Endometrium (tissue), 2 donors: ENCODE results near the gene TMEM63B.
"Not testable (repeated sequence)": the region's sequence is repeated elsewhere in the genome, so short reads cannot be mapped to it uniquely, and the experiment has no call there.

Source experiments
- FAIRE-seq: peaks from 2 replicates; lab custom pipeline; 2012; peaks lifted over from hg19 to GRCh38; lab: Jason Lieb, UNC
- donor health status: control.
- donor health status: control.

Gene TMEM63B

DNA sequence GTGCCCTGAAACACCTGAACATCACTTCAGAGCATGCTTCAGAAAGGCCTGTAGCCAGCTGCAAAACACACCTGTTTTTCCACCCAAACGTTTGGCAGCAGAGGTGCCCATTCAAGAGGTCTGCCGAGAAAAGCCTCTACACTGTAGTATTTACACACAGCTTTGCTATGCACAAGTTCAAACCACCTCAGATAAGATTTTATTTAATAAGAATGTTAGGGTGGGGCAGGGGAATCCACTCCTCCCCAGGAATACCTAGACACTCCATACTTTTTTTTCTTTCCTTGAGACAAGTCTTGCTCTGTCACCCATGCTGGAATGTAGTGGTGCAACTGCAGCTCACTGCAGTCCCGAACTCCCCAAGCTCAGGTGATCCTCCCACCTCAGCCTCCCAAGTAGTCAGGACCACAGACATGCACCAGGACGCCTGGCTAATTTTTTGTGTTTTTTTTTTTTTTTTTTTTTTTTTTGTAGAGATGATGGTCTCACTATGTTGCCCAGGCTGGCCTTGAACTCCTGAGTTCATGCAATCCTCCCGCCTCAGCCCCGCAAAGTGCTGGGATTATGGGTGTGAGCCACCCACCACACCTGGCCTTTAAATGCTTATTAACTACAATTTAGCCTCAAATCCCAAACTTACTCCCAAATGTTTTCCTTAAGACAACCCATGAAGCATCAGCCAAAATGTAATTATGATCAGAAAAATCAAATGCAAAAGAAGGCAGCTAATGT is 9.8 kb upstream of the TMEM63B start:
- no peak for FAIRE-seq

DNA sequence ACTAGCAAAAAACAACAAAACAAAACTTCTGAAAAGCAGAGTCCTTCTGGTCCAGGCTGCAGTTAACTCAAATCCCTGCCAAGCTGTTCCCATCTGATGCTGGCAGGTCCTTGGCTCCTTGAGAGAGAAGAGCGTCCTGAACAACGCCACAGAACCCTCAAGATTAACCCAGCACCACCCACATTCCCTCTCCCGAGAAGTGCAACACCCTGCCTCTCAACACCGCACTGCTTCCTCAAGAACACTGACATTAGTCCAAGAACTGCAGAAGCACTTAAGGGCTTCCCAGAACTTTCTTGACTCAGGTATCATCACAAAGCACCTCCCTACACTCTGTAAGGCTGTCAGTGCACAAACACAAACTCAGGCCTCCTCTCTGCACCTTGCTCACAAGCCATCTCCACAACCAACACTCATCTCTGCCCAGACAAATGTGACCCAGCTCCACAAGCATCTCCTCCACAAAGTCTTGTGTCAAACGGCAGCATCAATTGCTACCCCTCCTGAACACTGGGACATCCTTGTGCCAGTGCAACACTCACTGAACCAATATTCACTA is 7.6 kb upstream of the TMEM63B start:
- no peak for FAIRE-seq

DNA sequence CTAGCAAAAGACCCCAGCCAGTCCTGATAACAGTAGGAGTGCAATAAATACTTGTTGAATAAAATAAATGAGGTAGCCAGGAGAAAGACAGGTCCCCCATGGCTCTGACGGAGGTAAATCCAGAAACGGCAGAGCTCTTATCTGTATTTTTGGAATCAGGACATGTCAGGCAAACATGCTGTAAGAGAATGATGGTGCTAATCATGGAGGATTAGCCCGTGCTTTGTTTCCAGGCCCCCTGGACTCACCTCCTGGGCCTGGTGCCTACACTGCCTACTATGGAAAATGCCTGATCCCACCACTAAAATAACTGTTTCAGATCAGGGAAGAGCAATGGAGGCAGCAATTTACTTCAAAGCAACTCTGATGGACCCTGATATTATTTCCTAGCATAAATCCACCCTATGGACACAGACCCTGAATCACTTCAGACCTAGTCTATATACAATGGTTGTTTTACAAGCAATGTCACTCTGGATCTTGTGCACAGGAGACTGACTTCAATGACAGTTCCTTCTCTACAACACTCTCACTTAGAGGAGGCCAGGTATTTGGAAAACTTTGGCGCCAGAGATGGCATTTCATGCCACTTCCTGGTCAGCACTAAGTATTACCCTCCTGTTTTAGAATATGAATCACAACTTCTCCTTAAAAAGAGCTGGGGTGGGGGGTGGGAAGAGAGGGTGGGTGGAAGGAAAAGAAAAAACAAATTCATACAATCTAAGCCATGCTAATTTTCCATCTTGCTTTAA is 6.5 kb upstream of the TMEM63B start:
- no peak for FAIRE-seq

DNA sequence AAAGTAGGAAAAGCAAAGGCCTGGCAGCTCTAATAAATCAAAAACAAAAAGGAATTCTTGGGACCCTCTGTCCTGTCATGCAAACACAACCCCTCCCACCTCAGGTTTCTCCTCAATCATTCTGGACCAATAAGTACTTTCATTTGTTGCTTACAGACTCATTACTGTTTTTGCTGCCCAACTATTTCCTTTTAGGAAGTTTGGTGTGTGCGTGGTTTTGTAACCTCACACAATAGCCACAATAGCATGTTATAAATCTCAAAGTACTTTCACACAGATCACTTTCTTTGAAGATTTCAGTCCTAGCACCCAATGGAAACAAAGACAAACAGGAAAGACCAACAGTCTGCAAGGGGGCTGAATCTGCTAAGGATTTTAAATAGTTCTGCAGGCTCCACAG is 4.6 kb upstream of the TMEM63B start:
- no peak for FAIRE-seq

DNA sequence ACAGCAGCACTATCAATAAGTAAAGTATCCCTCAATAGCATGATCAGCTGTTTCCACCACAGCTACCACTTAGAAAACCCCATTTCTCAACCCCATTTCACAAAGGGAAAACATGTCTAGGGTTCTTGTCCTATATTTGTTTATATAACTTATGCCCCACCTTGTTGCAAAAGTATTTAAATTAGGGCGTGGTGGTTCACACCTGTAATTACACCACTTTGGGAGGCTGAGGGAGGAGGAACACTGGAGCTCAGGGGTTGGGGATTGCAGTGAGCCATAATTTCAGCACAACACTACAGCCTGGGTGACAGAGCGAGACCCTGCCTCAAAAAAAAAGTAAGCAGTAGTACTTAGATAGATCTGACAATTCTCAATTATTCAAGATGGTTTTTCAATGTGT is 3.8 kb upstream of the TMEM63B start:
- no peak for FAIRE-seq

DNA sequence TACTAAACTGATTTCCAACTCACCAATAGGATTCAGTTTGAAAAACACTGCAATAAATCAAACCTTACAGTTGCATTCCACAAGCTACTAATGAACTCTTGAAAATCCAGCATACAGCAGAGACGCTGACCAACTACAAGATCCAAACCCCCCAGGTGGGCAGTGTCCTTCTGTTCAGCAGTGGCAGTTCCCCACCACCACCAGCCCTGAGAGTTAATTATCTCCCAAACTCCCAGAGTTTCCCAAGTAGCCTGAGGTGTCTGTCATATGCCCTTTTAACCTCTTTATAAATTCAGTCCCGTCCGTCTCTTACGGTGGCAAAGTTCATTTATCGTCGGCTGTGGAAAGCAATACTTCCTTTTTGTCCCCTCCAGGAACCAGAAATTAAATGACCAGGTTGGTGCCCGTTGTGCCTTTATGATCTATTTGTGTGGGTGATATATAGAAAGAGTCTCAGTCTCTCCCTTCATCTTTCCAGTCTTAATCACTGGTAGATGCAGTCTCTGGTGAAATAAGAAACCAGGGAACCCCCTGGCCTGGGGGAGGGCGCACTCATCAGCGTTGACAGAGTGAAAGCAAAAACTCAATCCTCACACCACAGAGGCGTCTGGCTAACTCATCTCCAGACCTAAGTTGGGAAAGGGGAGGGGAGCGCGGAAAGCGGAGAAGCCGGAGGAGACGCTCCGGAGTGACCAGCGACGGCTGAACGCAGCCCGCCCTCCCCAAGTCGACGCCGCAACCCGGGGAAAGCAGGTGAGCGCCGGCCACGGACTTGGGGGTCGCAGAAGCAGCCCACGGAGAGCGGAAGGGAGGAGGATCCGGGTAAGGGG is 819 bp upstream of the TMEM63B start:
- no peak for FAIRE-seq

DNA sequence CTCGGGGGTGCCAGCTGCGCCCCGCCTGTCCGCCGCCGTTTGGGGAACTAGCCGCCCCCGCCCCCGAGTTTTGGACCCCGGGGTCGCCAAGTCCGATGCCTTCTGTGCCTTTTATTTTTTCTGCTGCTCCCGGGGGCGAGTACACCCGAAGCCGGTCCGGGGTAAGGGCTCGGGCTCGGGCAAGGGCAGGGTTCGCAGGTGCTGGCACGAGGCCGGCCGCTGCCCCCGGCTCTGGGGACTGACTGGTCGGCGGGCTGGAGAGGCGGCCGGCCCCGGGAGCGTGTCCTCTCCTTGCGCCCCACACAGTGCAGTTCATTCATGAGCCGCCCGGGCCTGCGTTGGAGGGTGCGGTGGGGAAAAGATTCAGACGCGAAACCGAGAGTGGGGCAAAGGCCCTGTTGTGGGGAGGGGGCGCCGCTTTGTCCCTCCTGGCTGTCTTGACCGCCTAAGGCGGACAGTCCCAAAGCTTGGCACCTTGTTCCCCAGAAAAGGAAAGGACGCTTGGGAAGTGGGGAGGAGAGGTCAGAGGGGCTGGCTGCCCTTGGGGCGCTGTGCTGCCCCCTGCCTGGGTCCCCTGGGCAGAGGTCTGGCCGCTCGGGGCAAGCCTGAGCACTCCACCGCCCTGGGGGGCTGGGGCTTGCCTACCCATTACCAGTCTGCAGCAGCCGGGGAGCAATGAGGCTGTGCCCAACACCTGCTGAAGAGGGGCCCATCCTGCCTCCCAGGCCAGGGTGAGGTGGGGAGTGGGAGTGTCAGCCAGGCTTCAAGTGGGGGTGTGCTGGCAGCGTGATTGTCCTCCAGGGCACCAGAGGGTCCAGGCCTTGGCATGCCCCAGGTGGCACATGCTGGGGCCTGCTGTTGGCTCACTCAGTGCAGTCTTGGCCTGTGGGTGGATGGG is 915 bp downstream of the TMEM63B start:
- FAIRE-seq, result no peak

DNA sequence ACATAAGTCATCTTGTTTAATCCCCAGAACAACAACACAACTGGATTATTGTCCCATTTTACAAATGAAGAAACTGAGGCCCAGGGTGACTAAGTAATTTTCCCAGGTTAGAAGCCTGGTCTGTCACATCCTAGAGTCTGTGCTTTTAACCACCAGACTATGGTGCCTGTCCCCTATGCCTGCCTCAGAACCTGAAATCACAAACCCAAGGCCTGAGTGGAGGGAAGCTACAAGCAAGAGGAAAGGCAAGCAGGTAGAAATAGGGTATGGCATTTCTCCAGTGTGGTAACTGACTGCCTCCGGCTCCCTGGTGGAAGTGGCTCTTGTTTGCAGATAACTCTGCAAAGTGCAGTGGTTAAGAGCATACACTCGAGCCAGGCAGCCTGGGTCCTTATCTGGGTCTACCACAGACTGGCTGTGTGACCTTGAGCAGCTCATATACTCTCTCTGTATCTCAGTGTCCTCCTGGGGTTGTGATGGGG is 2.5 kb downstream of the TMEM63B start:
- no peak for FAIRE-seq

DNA sequence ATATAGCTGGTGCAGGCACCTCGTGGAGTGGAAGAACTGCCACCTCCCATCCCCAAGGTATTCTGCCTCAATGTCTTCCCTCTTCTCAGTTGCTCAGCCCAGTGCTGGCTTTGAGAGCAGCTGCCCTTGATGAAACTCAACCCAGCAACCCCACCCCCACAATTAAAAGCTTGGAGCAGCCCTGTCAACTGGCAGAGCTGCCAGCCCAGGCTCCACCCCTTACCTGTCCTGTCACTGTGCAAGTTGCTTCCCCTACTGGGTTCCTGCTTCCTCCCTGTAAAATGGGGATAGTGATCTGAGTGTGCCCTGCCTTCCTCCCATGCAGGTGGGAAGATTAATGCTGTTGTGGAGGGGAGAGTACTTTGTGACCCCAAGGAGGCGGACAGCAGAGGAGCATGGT is 4.5 kb downstream of the TMEM63B start:
- no peak for FAIRE-seq

DNA sequence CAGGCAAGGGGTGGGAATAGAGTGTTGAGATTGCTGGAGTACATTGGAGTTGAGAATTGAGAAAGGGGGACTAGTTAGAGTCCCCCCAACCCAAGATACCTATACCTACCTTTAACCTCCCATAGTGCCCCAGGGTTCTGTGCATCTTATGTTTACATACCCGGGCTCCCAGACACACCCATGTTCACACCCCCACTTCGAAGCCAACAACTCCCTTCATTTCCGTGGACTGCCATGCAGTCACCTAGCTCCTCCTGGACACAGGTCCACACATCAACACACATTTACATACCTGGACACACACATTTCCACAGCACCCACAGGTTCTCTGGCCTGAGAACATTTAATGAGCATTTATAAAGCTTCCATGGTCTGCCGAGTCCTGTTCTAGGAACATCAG is 5.1 kb downstream of the TMEM63B start:
- FAIRE-seq, result no peak

DNA sequence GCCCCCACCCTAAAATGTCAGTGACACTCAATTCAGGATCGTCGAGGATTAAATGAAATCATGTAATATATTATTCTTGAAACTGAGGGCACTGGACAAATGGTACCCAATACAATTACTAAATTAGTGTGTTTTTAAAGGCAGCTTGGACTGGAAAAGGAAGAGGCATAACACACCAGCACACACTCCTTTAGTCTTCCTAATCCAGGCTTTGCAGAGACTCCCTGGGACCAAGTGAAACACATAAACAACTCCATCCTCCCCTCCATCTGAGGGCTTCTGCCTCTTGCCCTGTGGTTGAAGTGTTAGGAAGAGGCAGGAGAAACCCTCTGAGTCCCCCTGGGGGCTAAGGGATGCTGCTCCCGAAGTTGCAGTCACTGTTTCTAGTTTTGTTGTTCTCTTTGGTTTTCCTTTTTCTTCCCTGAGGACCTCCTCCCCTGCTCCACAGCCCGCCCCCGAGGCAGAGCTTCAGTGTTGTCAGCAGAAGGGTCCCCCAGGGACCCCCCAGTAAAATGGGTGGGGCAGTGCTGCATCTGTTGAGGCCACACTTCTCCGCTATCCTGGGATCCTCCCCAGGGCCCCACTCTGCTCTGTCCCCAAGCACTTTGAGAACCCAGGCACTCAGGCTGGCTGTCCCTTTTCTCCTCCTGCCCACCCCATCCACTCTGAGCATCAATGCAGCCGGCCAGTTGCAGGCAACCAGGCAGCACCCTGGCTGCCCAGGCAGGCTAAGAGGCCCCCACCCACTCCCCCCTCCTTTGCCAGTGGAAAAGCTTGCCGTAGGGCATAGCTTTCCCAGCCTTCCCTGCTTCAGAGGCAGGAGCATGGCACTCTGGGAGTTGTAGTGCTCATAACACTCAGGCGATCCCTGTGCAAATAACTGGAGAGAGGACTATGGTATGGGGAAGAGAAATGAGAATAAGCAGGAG is 5.9 kb downstream of the TMEM63B start:
- FAIRE-seq, result no peak

DNA sequence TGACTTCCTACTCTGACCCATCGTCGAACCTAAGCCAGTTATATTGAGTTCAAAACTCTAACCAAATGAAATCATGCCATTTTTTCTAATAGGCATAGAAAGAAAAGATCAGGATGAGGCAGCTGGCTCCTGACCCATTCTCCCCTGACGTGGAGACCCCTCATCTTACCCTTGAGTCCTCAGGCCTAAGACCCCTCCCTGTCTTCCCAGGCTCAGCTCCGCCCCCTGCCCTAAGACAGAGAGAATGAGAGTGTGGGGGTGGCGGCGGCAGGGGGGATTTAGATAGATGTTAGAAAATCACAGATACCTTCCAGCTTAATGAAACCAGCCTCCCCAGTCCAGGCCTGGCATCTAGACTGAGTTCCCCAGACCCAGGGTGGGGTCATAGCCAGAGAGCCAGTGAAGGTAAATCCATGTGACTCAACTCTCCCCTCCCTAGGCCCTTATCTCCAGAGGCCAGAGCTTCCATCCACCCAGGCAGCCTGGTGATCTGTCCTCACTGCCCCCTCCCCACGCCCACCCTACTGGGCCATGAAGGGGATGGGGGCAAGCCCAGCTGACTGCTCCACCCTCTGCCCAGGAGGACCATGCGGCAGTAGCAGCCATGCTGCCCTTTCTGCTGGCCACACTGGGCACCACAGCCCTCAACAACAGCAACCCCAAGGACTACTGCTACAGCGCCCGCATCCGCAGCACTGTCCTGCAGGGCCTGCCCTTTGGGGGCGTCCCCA is 6.8 kb downstream of the TMEM63B start:
- FAIRE-seq, result no peak

DNA sequence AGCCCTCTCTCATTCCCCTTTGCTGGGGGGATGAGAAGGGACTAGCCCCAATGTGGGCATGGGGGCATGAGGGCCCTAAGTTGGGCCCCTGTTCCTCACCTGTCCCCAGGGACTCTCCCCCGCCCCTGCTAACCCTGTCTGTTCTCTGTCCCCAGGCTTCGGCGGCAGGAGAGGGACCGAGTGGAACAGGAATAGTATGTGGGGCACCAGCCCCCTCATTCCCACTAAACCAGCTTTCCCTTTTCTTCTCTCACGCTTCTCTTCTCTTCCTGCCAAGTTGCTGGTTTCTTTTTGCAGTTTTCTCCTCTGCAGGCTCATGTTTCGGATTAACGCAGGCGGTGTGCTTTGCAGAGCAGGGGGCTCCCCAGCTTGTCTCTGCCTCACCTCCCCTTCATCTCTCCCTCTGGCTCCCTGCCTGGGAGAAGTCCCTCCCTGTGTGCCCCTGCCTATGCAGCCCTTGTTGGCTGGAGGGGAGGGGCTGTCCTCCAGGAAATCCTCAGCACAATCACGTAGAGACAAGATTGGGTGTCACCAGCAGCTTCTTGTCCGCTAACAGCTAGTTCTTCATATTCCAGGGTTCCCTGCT is 7.9 kb downstream of the TMEM63B start:
- FAIRE-seq, result no peak

DNA sequence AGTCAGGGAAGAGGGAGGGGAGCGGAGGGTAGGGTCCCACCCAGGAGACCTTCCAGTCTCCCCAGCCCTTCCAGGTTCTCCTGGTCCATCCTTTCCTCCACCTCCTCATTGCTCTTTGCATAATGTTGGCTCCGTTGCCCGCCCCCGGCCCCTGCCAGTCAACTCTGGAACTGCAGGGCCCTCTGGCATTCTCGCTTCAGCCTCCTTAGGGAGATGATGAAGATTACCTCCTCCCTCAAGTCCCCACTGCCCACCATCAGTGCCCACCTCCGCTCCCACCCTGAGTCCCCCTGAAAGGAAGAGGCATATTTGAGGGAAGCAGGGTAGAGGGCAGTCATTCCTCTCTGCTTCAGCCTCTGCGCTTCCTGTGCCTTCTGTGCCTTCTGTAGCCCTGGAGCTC is 8.5 kb downstream of the TMEM63B start:
- no peak for FAIRE-seq

DNA sequence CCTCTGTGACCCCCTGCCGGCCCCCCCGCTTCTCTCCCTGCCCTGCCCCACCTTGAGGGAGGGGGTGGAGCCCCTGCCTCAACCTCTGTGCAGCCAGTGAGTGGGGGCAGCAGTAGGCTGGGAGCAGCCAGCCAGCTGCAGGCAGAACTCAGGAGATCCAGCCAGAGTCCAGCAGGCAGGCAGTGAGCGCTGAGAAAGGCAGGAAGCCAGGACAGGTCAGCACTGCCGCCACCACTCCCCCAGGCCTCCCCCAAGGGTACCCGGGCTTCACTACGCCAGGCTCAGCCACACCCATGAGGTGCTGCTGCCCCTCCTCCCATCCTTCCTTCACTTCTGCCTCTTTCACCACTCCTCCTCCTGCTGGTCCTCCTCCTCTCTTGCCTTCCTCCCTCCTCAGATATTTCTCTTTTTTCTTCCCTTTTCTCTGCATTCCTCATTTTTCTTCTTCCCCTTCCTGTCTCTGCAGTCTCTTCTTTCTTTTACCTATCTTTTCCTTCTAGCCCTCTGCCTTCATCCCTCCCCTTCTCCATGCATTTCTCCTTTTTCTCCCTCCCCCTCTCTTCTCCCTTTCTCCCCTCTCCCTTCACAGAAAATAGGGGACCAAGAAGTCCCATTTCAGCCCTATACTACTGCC is 11.5 kb downstream of the TMEM63B start:
- FAIRE-seq, result no peak

DNA sequence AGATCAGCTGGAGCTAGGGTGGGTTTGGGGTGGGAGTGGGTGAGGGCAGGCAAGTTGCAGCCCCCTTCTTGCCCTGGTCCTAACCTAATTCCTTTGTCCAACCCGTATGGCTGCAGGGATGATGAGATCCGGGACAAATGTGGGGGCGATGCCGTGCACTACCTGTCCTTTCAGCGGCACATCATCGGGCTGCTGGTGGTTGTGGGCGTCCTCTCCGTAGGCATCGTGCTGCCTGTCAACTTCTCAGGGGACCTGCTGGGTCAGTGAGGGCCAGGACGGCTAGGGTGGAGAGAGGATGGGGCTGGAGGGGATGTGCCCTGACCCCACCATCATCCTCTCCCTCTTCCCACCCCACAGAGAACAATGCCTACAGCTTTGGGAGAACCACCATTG is 12.0 kb downstream of the TMEM63B start:
- no peak for FAIRE-seq

DNA sequence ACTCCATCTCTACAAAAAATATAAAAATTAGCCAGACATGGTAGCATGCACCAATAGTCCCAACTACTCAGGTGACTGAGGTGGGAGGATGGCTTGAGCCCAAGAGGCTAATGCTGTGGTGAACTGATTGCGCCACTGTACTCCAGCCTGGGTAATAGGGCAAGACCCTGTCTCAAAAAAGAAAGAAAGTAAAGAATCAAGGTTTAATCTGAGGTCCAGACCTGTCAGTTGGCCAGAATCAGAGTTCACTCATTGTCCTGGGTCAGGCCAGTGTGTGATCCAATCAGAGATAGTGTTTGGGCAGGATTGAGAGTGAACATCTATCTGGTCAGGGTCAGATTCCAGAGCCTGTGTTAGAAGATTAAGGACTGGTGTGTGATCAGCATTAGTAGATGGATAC is 15.5 kb downstream of the TMEM63B start:
- no peak for FAIRE-seq

DNA sequence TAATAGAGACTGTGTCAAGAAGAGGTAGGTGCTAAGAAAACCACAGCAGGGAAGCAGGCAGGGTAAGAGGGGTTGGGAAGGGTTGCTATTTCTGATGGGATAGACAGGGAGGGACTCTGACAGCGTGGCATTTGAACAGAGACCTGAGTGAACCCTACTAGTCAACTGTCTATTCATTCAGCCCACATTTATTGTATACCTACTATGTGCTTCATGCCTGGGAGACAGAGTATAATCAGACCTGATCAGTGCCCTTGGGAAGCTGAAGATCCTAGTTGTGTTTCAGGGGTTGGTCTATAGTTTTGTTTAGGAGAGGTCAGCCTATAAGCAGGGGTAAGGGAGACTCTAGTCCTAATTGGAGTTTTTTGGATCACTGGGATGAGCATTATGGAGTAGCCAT is 16.4 kb downstream of the TMEM63B start:
- FAIRE-seq, result no peak

DNA sequence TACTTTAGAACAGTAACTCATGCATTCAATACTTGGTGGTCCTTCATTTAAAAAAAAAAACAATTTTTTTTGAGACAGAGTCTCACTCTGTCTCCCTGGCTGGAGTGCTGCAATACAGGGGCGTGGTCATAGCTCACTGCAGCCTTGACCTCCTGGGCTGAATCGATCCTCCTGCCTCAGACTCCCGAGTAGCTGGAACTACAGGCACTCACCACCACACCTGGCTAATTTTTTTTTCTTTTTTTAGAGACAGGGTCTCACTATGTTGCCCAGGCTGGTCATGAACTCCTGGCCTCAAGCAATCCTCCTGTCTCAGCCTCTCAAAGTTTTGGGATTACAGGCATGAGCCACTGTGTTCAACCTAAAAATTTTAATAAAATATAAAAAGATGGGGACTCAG is 17.2 kb downstream of the TMEM63B start:
- FAIRE-seq, result not testable (repeated sequence)
